GM12875 (cell line): ENCODE measurements around the gene ABHD16A.

Experiments
- H3K4me3 ChIP-seq: one replicate; pipeline ENCODE4 v1.5.1; 2011; ENCODE audit warnings: low read depth, low read length, control low read depth
- TF ChIP-seq, protein P1 (sequence below): IDR thresholded peaks from 2 replicates; pipeline ENCODE4 v1.5.1; 2011; ENCODE audit warnings: low read depth, mild to moderate bottlenecking, control low read depth, inconsistent platforms, low read length, moderate library complexity, borderline replicate concordance; ENCODE audit not compliant: insufficient read depth

The ABHD16A gene

DNA sequence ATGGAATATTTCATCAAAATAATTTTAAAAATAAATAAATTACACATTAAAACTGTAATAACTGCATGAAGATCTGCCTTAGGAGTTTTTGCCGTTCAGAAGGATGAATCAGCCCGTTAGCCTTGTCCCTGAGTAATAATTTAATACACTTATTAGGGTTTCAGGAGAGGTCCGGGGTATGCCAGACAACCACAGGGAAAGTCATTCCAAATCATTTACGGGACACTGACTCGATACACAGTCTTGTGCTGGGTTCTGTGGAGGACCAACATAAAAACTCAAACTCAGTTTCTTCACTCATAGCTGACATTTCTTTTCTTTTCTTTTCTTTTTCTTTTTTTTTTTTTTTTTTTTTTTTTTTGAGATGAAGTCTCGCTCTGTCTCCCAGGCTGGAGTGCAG, 2.8 kb upstream of the ABHD16A start:
- H3K4me3 ChIP-seq = no peak overlapping the region
- TF ChIP-seq, protein P1, sequence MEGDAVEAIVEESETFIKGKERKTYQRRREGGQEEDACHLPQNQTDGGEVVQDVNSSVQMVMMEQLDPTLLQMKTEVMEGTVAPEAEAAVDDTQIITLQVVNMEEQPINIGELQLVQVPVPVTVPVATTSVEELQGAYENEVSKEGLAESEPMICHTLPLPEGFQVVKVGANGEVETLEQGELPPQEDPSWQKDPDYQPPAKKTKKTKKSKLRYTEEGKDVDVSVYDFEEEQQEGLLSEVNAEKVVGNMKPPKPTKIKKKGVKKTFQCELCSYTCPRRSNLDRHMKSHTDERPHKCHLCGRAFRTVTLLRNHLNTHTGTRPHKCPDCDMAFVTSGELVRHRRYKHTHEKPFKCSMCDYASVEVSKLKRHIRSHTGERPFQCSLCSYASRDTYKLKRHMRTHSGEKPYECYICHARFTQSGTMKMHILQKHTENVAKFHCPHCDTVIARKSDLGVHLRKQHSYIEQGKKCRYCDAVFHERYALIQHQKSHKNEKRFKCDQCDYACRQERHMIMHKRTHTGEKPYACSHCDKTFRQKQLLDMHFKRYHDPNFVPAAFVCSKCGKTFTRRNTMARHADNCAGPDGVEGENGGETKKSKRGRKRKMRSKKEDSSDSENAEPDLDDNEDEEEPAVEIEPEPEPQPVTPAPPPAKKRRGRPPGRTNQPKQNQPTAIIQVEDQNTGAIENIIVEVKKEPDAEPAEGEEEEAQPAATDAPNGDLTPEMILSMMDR = no peak

DNA sequence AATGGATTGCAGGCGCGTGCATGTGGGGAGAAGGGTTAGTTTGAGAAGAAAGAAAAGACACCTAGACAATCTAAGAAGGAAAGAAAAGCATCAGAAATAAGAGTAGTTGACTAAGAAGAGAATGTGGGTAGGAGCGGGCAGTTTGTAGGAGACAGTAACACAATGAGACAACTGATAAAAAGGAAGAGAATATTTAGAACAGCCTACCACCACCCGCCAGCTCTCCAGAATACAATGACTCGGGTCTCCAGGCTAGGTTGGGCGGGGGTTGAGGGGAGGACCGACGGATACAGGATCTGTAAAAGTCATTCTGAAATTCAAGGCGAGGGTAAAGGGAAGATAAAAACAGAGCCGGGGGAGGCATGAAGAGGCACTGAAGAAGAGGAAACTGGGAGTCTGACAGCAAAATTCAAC, 712 bp downstream of the ABHD16A start:
- H3K4me3 ChIP-seq = peak overlapping the region; percentile 62
- TF ChIP-seq, protein P1 = no peak

DNA sequence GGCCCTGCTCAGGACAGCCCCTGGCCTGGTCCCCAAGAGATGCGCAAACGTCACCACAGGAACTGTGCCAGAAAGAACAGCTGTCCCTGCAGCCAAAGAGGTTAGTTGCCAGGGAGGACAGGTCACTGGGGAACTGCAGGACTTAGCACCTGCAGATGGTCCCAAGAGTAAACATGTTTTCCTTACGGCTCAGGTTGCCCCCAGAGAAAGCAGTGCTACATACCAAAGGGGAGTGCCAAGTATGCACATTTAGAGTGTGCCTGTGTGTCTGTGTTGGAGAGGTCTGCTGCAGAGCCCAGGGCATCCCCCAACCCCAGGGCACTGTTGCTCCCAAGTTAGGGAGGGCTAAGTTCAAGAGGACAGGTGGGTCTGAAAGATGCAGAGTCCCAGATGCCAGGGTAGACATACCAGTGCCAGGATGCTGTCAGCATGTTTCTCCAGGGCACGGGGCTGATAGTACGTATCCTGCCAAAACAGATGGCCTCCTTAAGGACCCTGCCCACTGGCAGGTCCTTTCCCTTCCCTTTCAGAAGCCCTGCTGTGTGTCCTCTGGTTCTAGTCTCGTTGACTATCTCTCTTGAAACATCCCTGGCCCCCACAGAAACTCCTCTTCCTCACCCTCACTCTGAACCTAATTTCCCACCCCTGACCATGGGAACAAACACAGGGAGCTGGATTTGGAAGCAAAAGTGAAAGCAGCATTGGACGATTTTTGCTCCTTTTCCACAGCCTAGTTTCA, 1.3 kb downstream of the ABHD16A start:
- H3K4me3 ChIP-seq = peak overlapping the region; percentile 62
- TF ChIP-seq, protein P1 = no peak

DNA sequence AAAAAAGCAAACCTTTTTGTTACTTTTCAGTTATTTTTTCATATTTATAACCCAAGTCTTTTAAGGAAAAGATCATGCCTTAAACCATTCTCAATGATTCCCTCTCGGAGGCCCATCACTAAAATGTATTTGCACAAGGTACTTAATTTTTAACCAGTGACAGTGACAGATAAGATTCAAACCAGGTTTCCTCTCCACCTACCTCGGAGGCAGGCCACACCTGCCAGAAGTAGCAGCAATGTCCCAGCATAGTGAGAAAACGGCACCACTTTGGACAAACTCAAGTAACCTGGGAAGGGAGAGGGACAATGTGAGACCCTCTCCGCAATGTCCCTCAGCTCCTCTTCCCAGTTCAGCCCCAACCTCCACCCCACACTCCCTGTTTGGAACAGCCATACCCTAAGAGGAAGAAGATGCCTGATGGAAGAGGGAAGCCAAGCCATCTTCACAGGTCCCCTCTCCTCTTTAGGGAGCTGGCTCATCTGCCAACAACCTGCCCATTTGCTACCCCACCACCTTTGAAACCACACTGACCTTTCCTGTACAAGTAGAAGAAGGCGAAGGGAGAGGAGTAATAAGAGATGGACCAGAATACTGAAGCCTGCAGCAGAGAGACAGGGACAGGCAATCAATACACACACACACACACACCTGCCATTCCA, 2.3 kb downstream of the ABHD16A start:
- TF ChIP-seq, protein P1 = no peak
- H3K4me3 ChIP-seq = no peak overlapping the region

DNA sequence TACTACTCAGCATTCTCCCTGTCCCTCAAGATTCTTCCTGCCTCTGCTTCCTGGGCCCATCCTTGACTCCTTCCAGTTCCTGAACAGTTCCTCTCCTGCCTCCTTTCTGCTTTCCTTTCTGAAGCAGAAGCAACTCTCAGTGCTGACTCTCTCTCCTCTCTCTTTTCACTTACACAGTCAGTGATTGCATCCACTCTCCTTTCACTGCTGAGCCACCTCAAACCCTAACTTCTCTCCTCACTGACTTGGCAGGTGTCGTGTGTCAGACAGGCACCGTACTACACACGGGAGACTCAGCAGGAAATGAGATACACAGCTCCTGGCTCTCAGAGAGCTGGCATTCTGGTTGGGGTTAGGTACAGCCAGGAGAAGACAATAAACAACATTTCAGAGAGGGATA, 5.6 kb downstream of the ABHD16A start:
- TF ChIP-seq, protein P1 = no peak
- H3K4me3 ChIP-seq = no peak overlapping the region

DNA sequence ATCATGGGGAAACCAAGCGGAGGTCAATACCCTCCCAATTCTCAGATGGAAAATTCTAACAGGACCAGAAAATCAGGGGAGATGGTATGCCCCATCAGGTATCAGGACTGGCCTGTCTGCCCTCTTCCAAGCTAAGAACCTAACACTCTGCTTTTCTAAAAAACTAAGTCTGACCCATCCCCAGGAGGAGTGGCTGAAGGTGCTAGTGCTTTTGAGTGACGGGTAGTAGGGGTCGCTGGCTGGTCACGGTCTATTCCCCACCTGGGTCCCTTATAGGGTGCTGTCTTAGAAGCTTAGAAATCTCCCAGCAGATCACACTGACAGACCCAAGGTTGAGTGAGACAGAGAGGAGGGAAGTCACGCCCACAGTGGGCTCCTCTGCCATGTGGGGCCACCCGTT, 9.6 kb downstream of the ABHD16A start:
- no peak overlapping the region for H3K4me3 ChIP-seq
- TF ChIP-seq, protein P1 = no peak

DNA sequence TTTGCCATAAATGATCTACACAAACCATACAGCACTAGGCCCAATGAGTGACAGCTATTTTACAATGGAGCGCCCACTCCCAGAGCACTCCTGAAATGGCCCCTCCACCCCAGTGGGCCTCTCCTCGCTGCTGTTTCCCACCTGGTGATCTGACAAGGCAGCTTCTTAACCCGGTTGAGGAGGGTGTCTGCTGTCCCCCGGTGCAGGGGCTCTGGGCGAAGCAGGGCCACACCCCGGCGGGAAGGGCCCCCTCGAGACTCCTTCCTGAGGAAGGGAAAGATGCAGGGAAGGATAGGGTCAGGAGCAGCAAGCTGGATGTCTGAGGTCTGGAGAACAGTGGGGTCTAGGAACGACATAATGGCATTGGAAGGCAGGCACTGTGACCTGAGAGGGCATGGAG, 10.2 kb downstream of the ABHD16A start:
- TF ChIP-seq, protein P1 = no peak
- no peak overlapping the region for H3K4me3 ChIP-seq
